D341Med (cell line): ENCODE measurements around the gene TRIM44.

Experiments
- DNase-seq: peaks from one replicate; pipeline ENCODE4 v3.0.0; 2012; ENCODE audit warnings: low spot score

Gene TRIM44, protein sequence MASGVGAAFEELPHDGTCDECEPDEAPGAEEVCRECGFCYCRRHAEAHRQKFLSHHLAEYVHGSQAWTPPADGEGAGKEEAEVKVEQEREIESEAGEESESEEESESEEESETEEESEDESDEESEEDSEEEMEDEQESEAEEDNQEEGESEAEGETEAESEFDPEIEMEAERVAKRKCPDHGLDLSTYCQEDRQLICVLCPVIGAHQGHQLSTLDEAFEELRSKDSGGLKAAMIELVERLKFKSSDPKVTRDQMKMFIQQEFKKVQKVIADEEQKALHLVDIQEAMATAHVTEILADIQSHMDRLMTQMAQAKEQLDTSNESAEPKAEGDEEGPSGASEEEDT

DNA sequence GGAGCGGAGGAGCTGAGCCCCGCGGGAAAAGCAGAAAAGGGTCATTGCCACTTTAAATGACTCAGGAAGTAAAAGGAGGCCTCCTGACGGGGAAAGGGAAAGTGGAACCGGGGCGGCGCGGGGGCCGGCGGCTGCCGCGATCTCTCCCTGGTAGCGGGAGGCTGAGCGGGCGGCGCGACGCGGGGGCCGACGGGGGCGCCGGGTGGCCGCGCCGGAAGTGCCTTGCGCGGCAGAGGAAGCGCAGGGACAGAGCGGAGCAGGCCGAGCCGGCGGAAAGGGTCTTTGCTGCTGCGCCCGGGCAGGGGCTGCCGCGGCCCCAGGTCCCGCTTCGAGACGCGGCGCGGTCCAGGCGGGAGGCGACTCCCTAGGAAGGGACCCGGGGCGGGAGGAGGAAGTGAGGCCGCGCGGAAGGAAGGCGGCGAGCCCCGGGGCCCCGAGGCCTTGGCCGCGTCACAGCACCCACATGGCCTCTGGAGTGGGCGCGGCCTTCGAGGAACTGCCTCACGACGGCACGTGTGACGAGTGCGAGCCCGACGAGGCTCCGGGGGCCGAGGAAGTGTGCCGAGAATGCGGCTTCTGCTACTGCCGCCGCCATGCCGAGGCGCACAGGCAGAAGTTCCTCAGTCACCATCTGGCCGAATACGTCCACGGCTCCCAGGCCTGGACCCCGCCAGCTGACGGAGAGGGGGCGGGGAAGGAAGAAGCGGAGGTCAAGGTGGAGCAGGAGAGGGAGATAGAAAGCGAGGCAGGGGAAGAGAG, at the start of gene TRIM44:
Gene TRIM44 (plus strand): TSS at position 127 of the 759 bp plus-strand sequence. CDS start 337 bp downstream, at position 464.
- peak; percentile 84 for DNase-seq

DNA sequence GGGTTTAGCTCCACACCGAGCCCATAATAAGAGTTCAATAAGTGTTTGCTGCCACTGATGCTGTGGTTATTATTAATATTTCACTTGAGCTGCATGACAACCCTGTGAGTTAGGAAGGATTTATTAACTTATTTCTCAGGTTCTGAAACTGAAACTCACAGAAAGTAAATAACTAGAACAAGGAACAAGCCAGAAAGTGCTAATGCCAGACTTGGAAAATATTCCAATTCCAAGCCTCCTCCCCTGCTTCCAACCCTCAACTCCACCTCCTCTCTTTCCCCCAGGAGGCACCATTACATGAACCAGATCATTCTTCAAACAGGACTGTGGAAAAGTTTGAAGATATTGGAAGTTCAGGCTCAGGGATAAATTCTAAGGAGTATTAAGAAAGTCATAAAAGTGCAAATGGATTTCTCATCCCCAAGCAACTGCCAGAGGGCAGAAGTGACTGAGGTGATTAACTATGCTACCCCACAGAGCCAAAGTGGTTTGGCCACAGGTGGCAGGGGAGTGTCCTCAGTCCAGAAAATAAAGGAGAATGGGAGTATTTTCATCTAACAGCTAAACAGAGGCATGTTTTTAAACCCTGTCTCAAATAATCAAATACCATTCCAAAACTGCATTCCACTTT, 47.5 kb upstream of the TRIM44 start:
- DNase-seq, result no peak

DNA sequence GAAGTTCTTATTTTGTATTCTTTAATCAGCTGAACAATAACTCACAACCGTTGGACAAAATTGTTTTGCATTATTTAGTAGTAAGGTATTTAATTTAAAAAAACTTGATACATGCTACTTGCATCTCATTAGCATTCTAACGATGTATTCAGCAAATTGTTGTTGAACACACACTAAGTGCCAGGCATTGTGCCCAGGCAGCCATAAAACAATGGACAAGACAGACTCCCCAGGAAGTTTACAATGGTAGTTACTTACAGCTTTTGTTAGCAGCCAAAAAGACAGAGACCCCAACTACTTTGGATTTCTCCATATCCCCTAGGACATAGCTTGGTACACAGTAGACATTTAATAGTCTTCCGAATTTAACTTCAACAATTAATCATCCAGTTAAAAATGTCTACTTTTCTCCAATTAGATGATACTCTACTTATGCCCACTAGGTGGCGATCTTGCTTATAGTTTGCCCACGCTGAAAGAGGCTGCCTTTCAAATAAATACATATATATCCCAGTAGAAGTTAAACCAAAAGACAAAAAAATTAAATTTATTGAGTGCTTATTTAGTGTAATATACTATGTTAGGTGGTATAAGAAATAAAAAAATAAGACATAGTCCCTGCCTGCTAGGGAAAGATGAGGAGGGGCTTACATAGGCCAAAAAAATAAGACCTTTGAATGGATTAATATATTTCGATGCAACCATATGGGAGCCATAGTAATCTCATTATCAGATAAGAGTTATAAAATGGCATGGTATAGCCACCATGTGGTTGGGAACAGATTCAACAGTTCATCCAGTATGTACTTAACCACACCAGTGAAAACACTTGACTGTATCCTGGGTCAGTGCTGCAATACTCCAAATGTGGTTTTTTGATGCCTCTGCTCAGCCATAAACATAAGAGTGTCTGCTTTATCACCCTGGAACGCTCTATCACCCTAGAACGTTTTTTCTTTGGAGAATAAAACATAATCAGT, 46.4 kb upstream of the TRIM44 start:
- peak; percentile 45 for DNase-seq

DNA sequence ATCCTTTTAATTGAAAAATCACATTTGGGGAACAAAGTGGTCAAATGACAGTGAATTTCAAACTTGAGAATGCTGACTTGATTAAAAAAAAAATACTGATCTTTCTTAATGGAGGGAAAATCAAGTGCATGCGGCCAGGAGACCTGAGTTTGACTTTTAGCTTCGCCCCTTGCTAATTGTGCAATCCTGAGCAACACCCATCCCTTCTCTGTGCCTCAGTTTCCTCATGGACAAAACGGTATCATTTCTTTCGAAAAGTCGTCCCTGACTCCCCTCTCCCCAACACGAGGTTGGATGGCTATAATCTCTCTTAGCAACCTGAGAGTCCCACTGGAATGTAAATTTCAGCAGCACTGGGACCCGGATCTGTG, 45.3 kb upstream of the TRIM44 start:
- no peak for DNase-seq

DNA sequence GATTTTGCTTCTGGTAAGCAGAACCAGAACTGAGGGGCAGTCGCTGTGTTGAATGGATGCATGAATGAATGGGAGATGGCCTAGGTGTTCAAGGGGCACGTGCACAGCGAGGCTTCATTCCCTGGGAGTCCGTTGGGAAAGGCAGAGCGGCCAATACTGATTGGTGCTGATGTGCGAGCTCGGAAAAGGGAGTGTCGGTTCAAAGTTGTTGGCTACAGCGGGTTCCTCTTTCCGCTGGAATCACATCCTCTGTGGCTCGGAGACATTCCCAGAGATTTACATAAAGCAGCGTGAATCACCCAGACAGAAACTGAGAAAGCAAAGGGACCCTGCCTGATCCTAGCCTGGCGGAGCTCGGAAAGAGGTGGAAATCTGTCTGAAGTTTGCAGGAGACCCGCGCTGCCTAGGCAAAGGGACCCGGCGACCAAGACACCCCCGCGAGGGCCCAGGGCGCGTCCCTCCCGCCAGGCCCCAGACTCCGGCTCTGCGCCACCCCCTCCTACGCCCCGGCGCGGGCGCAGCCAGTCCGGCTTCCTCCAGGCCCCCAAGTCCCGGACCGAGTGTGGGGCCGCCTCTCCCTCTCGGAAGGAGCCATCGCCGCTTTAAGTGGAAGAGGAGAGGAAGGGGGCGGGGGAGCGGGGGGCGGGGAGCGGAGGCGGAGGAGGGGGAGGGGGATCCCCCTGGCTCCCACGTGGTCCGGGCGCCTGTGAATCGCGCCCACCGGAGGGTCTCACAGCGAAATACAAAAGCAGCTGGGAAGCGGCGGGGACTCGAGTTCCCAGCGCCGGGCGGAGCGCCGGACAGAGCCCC, 44.7 kb upstream of the TRIM44 start, which contains the start of gene FJX1:
Gene FJX1 (plus strand): TSS at position 774 of the 810 bp plus-strand sequence. CDS start 177 bp downstream, outside the sequence.
- DNase-seq, result peak; percentile 88

DNA sequence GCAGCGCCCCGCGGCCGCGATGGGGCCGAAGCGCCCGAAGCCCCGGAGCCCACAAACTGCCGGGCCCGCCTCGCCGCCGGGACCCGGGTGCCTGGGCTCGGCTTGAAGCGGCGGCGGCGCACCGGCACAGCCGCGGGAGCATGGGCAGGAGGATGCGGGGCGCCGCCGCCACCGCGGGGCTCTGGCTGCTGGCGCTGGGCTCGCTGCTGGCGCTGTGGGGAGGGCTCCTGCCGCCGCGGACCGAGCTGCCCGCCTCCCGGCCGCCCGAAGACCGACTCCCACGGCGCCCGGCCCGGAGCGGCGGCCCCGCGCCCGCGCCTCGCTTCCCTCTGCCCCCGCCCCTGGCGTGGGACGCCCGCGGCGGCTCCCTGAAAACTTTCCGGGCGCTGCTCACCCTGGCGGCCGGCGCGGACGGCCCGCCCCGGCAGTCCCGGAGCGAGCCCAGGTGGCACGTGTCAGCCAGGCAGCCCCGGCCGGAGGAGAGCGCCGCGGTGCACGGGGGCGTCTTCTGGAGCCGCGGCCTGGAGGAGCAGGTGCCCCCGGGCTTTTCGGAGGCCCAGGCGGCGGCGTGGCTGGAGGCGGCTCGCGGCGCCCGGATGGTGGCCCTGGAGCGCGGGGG, 44.0 kb upstream of the TRIM44 start:
- DNase-seq, result peak; percentile 73

DNA sequence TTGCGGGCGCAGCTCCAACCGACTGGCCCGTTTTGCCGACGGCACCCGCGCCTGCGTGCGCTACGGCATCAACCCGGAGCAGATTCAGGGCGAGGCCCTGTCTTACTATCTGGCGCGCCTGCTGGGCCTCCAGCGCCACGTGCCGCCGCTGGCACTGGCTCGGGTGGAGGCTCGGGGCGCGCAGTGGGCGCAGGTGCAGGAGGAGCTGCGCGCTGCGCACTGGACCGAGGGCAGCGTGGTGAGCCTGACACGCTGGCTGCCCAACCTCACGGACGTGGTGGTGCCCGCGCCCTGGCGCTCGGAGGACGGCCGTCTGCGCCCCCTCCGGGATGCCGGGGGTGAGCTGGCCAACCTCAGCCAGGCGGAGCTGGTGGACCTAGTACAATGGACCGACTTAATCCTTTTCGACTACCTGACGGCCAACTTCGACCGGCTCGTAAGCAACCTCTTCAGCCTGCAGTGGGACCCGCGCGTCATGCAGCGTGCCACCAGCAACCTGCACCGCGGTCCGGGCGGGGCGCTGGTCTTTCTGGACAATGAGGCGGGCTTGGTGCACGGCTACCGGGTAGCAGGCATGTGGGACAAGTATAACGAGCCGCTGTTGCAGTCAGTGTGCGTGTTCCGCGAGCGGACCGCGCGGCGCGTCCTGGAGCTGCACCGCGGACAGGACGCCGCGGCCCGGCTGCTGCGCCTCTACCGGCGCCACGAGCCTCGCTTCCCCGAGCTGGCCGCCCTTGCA, 43.3 kb upstream of the TRIM44 start:
- peak; percentile 75 for DNase-seq

DNA sequence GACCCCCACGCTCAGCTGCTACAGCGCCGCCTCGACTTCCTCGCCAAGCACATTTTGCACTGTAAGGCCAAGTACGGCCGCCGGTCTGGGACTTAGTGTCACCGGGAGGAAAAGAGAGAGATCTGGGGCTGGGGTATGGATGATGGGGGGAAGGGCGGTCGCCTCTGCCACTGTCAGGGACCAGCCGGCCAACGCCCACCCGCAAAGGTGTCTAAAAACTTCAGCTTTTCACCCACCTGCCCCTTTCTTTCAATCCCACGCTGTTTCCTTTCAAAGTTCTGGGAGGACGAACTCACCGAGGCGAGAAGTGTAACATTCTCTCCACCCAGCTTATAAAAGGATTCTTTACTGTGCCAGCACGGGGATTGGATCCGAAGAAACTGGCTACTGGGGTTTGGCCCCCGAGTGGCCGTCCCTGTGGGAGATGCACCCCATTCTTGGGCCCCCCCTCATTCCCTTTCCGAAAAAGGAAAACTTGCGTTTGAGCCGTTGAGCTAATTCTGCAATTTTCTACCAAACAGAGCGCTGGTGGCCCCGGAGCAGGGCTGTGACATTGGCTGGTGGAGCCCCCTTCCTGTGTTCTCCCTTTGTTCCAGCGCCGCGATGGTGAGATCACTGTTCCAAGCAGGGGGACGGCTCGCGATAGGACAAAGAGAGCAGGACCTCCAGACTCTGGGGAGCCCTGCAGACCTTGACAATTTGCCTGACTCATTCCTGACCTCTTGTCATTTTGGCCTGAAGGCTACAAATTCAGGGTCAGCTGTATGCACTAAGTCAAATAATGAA, 42.5 kb upstream of the TRIM44 start:
- peak; percentile 59 for DNase-seq

DNA sequence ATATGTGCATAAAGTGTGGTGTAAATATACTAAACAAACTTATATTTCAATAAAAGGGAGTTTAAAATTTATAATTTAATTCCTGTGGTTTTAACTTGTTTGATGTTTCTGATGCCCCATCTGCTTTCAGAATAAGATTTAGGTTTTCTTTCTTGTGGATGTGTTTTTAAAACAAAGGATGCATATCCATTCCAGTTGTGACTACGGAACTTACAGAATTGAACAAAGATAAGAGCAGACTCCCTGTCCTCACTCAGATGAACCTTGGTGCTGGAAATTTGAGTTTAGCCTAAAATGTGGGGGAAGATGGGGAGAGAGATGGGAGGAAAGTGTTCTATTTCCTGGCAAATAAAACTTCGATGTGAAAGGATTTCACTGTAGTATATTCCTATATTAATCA, 41.8 kb upstream of the TRIM44 start:
- no peak for DNase-seq

DNA sequence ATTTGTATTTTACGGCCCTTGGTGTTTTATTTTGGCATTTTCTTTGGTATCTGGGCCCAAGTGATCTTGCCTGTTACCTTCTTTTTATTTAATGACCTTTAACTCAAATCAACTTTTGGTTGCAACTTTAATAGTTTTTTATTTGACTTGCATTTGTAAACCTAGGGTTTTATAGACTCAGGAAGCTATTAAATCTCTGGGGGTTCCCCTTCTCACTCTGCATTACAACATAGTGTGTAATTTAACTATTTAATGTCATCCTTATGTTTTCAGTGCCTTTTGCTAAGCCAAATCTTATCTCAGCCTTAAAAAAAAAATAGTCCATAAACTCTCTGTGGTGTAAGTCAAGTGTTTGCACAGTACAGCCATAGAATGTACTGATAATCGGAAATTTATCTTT, 41.0 kb upstream of the TRIM44 start:
- no peak for DNase-seq

DNA sequence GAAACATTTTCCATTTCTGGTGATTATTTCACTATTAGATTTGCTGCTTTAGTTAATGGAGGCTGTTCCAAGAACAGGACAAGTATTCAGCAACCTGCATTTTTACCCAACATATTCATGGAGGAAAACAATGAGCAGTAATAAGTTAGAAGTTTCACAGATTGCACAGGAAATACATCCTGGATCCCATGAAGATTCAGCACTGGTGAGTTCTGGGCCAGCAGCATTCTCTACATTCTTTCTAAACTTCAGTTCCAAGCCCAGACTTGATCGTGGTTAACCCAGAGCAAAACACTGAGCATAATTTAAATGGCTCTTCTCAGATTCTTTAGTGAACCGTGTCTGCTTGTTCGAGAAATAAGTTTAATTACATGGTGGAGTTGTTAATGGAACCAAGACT, 40.5 kb upstream of the TRIM44 start:
- DNase-seq, result no peak

DNA sequence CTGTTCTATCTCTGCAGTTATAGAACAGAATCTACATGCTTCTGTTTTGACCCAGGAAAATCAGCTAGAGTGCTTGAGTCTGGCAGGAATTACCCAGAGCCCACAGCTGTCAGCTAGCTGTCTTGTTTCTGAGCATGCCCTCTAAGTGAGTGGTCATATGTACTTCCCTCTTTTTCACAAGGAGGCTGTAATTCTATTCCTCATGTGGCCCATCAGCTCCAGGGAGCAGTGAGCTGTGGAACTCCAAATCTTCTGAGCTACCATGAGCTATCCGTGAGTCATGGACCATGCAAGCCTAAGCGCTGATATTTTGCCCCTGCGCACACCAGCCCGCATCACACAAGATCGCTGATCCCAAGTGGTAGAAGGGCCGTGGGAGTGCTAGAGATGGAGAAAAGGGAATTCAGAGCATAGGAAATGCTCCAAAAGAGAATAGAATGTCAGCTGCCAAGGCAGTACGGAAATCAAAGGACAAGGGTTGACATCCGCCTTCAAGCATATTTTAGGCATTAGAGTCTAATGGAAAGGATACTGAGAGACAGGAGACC, 38.9 kb upstream of the TRIM44 start:
- no peak for DNase-seq

DNA sequence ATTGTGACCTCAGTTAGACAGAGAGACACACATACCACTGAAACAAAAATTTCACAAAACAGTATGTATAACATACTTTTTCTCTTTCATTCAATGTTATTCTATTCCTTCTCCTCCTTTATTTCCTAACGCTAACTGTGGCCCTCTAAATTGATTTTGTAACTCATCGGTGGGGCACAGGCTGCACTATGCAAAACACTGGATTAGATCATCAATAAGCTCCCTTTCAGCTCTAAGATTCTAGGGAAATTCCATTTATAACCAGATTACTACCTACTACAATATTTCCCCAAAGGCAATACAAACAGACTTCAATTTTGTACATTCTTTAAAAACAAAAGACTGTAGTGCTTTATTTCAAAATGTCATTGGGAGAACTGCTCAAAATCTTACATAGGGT, 38.3 kb upstream of the TRIM44 start:
- no peak for DNase-seq

DNA sequence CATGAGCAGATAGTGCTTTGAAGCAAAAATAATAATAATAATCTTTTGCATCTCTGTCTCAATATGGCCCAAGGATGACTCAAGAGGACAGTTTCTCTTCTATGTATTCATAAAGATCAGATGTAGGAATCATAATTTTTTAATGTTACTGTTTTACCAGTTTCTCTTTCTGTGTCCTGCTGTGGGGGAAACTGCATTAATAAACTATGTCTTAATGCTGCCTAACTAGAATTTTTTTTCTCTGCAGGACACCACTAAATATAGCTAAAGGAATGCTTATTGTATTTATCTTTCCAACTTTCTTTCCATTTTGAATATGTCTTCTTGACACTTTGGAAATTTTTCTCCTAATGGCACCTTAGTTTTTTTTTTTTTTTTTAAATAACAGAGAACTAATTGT, 37.8 kb upstream of the TRIM44 start:
- no peak for DNase-seq

DNA sequence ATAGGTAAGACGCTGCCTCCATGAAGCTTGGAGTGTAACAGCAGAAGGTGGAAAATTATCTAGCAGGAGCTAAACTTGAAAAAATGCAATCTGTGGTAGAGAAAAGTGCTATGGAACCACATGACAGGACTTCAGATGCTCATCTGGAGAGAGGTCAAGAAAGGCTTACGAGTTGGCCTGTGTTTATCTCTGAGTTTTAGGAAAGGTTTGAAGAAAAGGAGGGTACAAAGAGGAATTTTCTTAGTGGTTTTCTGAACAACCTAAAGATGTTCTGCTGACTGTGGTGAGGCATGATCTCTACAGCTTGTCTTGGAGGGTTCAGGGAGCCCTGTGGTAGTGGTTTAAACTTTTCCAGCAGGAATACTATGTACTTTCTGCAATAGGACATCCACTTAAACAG, 36.1 kb upstream of the TRIM44 start:
- DNase-seq, result no peak

DNA sequence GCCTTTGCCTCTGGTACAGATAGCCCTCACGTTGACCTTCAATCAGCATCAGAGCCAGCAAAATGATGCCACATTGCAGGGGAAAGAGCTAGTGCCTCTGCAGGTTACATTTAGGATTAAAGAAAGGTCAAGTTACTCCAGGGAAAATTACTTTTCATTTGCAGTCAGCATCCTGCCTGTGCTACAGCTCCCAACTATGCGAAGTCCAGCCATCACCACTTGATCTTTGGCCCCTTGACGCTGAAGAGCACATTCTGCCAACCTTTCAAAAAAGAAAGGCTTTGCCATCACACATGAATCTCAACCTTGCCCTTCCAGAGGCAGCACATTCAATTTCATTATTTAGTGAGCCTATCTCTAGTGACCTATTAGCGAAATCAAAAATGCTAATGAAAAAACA, 33.1 kb upstream of the TRIM44 start:
- DNase-seq, result no peak

DNA sequence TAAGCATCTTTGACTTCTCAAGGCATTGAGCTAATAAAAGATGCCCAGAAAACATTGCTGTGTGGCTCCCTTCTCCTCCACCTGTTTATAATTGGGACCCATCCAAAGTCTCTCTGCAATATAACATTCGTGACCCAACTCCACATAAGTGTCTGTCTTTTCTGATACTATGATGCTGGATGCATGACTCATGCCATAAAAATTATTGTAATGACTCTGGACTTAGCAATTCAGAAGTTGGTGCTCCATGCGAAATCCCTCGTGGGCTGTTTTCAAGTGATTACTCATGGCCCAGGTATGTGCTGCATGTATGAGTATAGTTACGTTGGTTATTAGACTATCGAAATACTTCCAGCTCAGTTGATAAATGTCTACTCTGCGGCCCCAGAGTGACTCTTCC, 32.7 kb upstream of the TRIM44 start:
- DNase-seq, result no peak

DNA sequence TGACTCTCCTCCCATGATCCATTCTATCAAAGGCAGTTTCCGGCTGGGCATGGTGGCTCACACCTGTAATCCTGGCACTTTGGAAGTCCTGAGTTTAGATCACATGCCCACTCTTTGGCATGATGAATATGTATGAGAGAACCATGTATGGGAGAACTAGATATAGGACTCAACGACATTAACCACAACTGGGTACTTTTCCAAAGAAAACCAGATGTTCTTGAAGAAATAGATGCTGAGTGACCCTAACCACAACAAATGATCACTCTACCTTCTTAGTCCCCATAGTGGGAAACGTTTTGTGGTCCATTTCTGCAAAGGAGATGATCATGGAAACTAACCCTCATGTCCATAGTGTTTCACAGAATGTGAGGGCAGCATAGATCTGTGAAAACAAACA, 30.7 kb upstream of the TRIM44 start:
- DNase-seq, result no peak

DNA sequence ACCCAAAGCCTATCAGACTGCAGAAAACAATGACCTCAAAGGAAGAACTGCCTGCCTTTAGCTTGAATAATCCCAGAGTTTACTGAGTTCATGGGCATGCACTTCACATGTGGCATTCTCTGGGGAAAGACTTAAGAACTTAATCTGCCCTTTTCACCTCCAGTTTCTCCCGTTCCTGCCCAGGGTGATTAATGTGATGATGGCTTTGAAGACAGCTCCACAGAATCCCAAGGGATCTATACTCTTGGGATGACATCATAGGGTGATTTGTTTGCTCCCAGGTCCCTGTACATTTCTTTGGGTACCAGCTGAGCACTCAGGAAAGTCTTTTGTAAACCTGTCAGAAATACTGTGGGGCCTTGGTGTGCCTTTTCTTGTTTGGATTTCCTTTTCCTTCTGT, 30.3 kb upstream of the TRIM44 start:
- peak; percentile 74 for DNase-seq
